Osteocyte (in vitro differentiated cells): ENCODE data around the gene PKMYT1. TPM values are rescaled to one million over a fixed set of nuclear protein-coding genes. Genes with fewer than 3 reads are reported as not detected.

Experiments
- DNase-seq: peaks from one replicate; pipeline ENCODE4 v3.0.0; 2021; ENCODE audit warnings: mixed read lengths; ENCODE audit not compliant: unreplicated experiment; ENCODE audit errors: extremely low spot score
- H3K27ac Mint-ChIP-seq: one replicate; pipeline ENCODE4 v1.8.0; 2021; ENCODE audit warnings: mild to moderate bottlenecking, mixed read lengths; ENCODE audit not compliant: unreplicated experiment
- H3K27me3 Mint-ChIP-seq: one replicate; pipeline ENCODE4 v1.8.0; 2021; ENCODE audit warnings: mixed read lengths; ENCODE audit not compliant: unreplicated experiment
- H3K36me3 Mint-ChIP-seq: one replicate; pipeline ENCODE4 v1.8.0; 2021; ENCODE audit warnings: mixed read lengths; ENCODE audit not compliant: unreplicated experiment
- H3K4me1 Mint-ChIP-seq: one replicate; pipeline ENCODE4 v1.8.0; 2021; ENCODE audit warnings: mixed read lengths; ENCODE audit not compliant: unreplicated experiment
- H3K4me3 Mint-ChIP-seq: one replicate; pipeline ENCODE4 v1.8.0; 2021; ENCODE audit warnings: mild to moderate bottlenecking, moderate library complexity, mixed read lengths; ENCODE audit not compliant: unreplicated experiment
- H3K9me3 Mint-ChIP-seq: one replicate; pipeline ENCODE4 v1.8.0; 2021; ENCODE audit warnings: mixed read lengths; ENCODE audit not compliant: unreplicated experiment
- CTCF ChIP-seq: fragments of 200-600 bp; sonication (generic); IDR thresholded peaks from 2 replicates; pipeline ENCODE4 v1.5.0; 2021; ENCODE audit warnings: antibody characterized with exemption, mild to moderate bottlenecking, moderate library complexity
- total RNA-seq: library from RNA; stranded (reverse); gene quantifications from 2 replicates; pipeline ENCODE4 v1.2.1, GENCODE V29; 2021

Gene PKMYT1
- total RNA-seq, 1 donor from 2014 or later = 10.4 TPM

DNA sequence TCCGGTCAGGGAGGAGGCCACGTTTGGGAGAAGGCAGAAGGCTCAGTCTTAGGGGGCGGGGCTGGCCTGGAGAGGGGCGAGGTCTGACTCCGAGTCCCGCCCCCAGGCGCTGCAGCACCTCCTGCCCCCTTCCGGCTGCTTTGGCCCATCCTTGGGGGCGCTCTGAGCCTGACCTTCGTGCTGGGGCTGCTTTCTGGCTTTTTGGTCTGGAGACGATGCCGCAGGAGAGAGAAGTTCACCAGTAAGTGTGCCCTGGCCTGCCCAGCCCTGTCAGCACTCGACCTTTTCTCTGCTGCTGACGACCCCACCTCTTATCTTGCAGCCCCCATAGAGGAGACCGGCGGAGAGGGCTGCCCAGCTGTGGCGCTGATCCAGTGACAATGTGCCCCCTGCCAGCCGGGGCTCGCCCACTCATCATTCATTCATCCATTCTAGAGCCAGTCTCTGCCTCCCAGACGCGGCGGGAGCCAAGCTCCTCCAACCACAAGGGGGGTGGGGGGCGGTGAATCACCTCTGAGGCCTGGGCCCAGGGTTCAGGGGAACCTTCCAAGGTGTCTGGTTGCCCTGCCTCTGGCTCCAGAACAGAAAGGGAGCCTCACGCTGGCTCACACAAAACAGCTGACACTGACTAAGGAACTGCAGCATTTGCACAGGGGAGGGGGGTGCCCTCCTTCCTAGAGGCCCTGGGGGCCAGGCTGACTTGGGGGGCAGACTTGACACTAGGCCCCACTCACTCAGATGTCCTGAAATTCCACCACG is 41.4 kb upstream of the PKMYT1 start:
- Mint-ChIP-seq H3K4me3 (peak overlapping the region; percentile 86), H3K36me3 (peaks cover 2% of the 10 kb centered on the region), H3K27me3 (peaks cover 2% of the 10 kb centered on the region), H3K4me1 (peaks cover 40% of the 10 kb centered on the region), H3K9me3 (no peaks in the 10 kb centered on the region), H3K27ac (peak overlapping the region; percentile 96)
- peak; percentile 93 for DNase-seq
- peak; percentile 46 for TF ChIP-seq CTCF

DNA sequence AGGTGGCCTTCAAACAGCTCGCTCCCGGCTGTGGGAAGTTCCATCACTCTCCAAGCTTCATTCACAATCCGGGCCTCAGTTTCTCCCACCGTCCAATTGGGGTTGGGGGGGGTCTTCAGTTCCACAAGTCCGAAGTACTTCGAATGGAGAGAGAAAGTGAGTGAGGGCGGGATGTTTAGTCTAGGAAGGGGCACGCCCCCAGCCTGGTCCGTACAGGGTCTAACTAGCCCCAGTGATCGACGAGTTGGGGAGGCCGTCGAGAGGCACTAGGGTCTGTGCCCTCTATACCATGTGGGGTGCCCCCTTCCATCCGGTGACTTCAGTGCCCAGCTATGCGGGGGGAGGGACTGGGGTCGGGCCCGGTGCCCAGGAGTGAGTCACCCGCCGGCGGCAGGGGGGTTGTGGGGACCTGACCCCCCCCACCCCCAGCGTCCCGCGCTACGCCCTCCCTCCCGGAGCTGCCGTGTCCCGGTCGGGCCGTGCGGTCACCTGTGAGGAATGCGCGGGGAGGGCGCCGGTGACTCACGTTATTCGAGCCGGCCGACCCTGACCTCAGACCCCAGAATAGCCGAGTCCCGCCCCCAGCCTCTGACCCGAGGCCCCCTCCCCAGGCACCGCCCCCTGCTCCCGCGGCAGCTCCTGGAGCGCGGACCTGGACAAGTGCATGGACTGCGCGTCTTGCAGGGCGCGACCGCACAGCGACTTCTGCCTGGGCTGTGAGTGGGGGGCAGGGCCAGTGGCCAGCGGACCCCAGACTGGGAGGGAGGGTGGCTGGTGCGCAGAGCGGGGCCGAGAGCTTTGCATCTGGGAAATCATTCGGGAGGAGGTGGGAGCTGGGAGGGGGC is 40.6 kb upstream of the PKMYT1 start:
- Mint-ChIP-seq H3K4me1 (peaks cover 40% of the 10 kb centered on the region), H3K27ac (peak overlapping the region; percentile 96), H3K9me3 (no peaks in the 10 kb centered on the region), H3K36me3 (no peaks in the 10 kb centered on the region), H3K27me3 (peaks cover 2% of the 10 kb centered on the region), H3K4me3 (peak overlapping the region; percentile 86)
- no peak for TF ChIP-seq CTCF
- peak; percentile 92 for DNase-seq

DNA sequence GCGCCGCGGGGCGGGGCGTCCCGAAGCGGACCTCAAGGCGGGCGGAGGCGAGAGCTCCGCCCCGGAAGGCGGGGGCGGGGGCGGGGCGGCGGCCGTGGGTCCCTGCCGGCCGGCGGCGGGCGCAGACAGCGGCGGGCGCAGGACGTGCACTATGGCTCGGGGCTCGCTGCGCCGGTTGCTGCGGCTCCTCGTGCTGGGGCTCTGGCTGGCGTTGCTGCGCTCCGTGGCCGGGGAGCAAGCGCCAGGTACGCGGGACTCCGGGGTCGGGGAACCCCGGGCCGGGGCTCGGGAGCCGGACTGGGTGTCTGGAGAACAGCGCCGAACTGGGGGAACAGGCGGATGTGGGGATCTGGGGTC is 40.0 kb upstream of the PKMYT1 start, which contains the start of gene TNFRSF12A:
Gene TNFRSF12A (plus strand): TSS at position 122 of the 357 bp plus-strand sequence. CDS start 30 bp downstream, at position 152.
- H3K4me1 Mint-ChIP-seq = peaks cover 38% of the 10 kb centered on the region
- peak; percentile 89 for DNase-seq
- H3K4me3 Mint-ChIP-seq = peak within 1 kb of the TSS; percentile 86
- no peaks in the 10 kb centered on the region for H3K9me3 Mint-ChIP-seq
- peak; percentile 8 for TF ChIP-seq CTCF
- H3K36me3 Mint-ChIP-seq = no peaks in the 10 kb centered on the region
- peak within 1 kb of the TSS; percentile 96 for H3K27ac Mint-ChIP-seq
- H3K27me3 Mint-ChIP-seq = peaks cover 2% of the 10 kb centered on the region

GRCh38 chr16:3019594-3020246 is 39.5 kb upstream of the PKMYT1 start:
- TF ChIP-seq CTCF = no peak
- Mint-ChIP-seq H3K36me3 (no peaks in the 10 kb centered on the region), H3K9me3 (no peaks in the 10 kb centered on the region), H3K4me1 (peaks cover 38% of the 10 kb centered on the region), H3K27ac (peak overlapping the region; percentile 84), H3K4me3 (peak overlapping the region; percentile 86), H3K27me3 (peaks cover 2% of the 10 kb centered on the region)
- DNase-seq = no peak
